Erythroblast (primary cell): ENCODE results near the gene SELENOW.

Experiments
- GATA1 ChIP-seq: IDR thresholded peaks from 2 replicates; pipeline ENCODE4 v1.6.1; 2011; ENCODE audit warnings: low read depth, mild to moderate bottlenecking, control low read depth, low read length, moderate library complexity
- POLR2A ChIP-seq: IDR thresholded peaks from 2 replicates; pipeline ENCODE4 v1.6.1; 2011; ENCODE audit warnings: mild to moderate bottlenecking, low read length

GRCh38 chr19:47730910-47731309, 47.6 kb upstream of the SELENOW start:
- TF ChIP-seq POLR2A (no peak), GATA1 (no peak)
